K562 treated with DMSO at 1 percent for 48 hours (cell line): ENCODE data around the gene CTCF. TPM values are rescaled to one million over a fixed set of nuclear protein-coding genes. Genes with fewer than 3 reads are reported as not detected.

Experiments used
- total RNA-seq: library from RNA; unstranded; fragments of 300-600 nt; gene quantifications from 2 replicates; pipeline ENCODE4 v1.2.3, GENCODE V29; 2022; ENCODE audit warnings: low replicate concordance; ENCODE audit errors: extremely low read depth

Gene CTCF
- not detected in 2 replicates for total RNA-seq

GRCh38 chr16:67562526-67562917 lies at the start of gene CTCF:
Gene CTCF, plus strand, starts transcription at chr16:67562526. Its CDS starts 48,307 bp downstream, at chr16:67610833.

GRCh38 chr16:67528222-67528869 lies 34.0 kb upstream of the CTCF start, which contains the start of gene RIPOR1:
Gene RIPOR1, plus strand, starts transcription at chr16:67528829. Its CDS starts 9,618 bp downstream, at chr16:67538447.

GRCh38 chr16:67659675-67660563 lies 97.6 kb downstream of the CTCF start, which contains the start of gene ACD:
Gene ACD, minus strand, starts transcription at chr16:67660260. Its CDS starts 40 bp downstream, at chr16:67660220.

GRCh38 chr16:67660564-67661028 lies 98.3 kb downstream of the CTCF start, which contains the start of gene PARD6A:
Gene PARD6A, plus strand, starts transcription at chr16:67660960. Its CDS starts 79 bp downstream, at chr16:67661039.

GRCh38 chr16:67666559-67667452 lies 104.5 kb downstream of the CTCF start, which contains the start of the genes C16orf86 and ENKD1:
Gene C16orf86, plus strand, starts transcription at chr16:67666814. Its CDS starts 157 bp downstream, at chr16:67666971.
Gene ENKD1, minus strand, starts transcription at chr16:67666750. Its CDS starts 308 bp downstream, at chr16:67666442.

Other genes starting within 250 kb of the CTCF start
- gene KCTD19, start 235.8 kb upstream of the CTCF start, total RNA-seq: not detected in 2 replicates
- gene LRRC36, start 235.7 kb upstream of the CTCF start, total RNA-seq: not detected in 2 replicates
- gene TPPP3, start 169.0 kb upstream of the CTCF start, total RNA-seq: not detected in 2 replicates
- gene ZDHHC1, start 146.0 kb upstream of the CTCF start, total RNA-seq: not detected in 2 replicates
- not detected in 2 replicates for gene HSD11B2, start 131.4 kb upstream of the CTCF start, total RNA-seq
- not detected in 2 replicates for gene ATP6V0D1, start 81.4 kb upstream of the CTCF start, total RNA-seq
- gene AGRP, start 79.0 kb upstream of the CTCF start, total RNA-seq: not detected in 2 replicates
- not detected in 2 replicates for gene RIPOR1, start 33.7 kb upstream of the CTCF start, total RNA-seq
- gene CARMIL2, start 82.6 kb downstream of the CTCF start, total RNA-seq: not detected in 2 replicates
- gene ACD, start 97.7 kb downstream of the CTCF start, total RNA-seq: not detected in 2 replicates
- not detected in 2 replicates for gene PARD6A, start 98.4 kb downstream of the CTCF start, total RNA-seq
- not detected in 2 replicates for gene ENKD1, start 104.2 kb downstream of the CTCF start, total RNA-seq
- not detected in 2 replicates for gene C16orf86, start 104.3 kb downstream of the CTCF start, total RNA-seq
- gene GFOD2, start 156.8 kb downstream of the CTCF start, total RNA-seq: not detected in 2 replicates
- not detected in 2 replicates for gene RANBP10, start 244.0 kb downstream of the CTCF start, total RNA-seq
- not detected in 2 replicates for gene TSNAXIP1, start 244.4 kb downstream of the CTCF start, total RNA-seq